Brain microvascular endothelial cell (primary cell): ENCODE data around the gene KDM5B.

Source experiments
- DNase-seq: peaks from one replicate; pipeline ENCODE4 v3.0.0-alpha.2; 2020
- H3K27ac ChIP-seq: fragments of 250-450 bp; sonication (Bioruptor Pico); 2 replicates; pipeline ENCODE4 v1.5.1; 2020; ENCODE audit warnings: mild to moderate bottlenecking, moderate library complexity
- H3K27me3 ChIP-seq: fragments of 250-450 bp; sonication (Bioruptor Pico); replicated peaks from 2 replicates; pipeline ENCODE4 v1.5.1; 2020; ENCODE audit warnings: mild to moderate bottlenecking
- H3K36me3 ChIP-seq: fragments of 250-450 bp; sonication (Bioruptor Pico); replicated peaks from 2 replicates; pipeline ENCODE4 v1.5.1; 2020; ENCODE audit warnings: mild to moderate bottlenecking
- H3K4me3 ChIP-seq: 2 replicates; pipeline ENCODE4 v1.5.1; 2011; ENCODE audit warnings: low read depth, mild to moderate bottlenecking, control low read depth, low read length, moderate library complexity
- in situ Hi-C: cut with HindIII; loops from 2 replicates; pipeline ENCODE4 v1.10.0; 2017; ENCODE audit warnings: low sequenced_read_pairs, low pct_ligation_motif_present
- TF ChIP-seq, protein P1 (sequence below): IDR thresholded peaks from 2 replicates; pipeline ENCODE4 v1.5.1; 2011; ENCODE audit warnings: low read depth, mild to moderate bottlenecking, moderate library complexity, low read length, control low read depth, inconsistent platforms; ENCODE audit errors: missing control alignments

Gene KDM5B

DNA sequence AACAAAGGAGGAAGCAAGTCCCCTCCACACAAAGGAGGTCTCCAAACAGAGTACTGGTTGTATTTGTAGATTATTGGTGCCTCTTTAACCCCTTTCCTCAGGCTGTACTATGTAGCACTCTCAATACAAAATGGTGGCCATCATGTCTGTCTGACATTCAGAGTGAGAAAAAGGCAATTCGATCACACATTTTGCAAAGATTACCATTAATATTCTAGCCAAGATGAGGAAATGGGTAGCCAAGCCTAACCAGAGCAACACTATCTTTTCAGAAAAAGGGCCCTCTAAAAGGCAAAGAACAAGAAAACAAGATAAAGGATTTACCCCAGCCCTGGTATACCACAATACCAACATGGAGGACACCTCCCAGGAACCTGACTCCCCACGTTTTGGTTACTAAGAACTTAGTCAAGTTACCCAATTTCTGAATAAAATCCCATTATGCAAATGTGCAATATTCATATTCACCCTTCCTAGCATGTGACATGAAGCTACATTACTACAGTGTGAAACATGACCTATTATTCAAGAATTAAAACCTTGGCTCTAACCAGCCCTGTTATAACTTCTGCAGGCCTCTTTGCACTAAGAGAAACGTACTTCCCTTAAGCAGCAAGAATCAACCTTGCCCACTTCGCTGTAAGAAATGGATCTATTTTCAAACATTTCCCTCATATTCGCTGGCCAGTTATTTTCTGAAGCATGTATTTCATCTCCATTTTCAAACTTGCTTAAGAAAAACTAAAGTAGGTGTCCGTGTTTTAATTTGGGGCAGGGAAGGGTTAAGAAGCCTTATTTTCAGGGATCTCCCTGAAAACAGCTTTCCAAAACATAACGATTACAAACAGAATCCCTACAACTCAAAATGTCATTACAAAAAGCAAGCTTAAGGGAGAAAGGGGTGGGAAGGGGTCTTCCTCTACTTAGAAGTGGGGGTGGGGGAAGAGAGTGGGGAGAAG lies 2.1 kb downstream of the KDM5B start:
- DNase-seq = no peak
- TF ChIP-seq, protein P1, sequence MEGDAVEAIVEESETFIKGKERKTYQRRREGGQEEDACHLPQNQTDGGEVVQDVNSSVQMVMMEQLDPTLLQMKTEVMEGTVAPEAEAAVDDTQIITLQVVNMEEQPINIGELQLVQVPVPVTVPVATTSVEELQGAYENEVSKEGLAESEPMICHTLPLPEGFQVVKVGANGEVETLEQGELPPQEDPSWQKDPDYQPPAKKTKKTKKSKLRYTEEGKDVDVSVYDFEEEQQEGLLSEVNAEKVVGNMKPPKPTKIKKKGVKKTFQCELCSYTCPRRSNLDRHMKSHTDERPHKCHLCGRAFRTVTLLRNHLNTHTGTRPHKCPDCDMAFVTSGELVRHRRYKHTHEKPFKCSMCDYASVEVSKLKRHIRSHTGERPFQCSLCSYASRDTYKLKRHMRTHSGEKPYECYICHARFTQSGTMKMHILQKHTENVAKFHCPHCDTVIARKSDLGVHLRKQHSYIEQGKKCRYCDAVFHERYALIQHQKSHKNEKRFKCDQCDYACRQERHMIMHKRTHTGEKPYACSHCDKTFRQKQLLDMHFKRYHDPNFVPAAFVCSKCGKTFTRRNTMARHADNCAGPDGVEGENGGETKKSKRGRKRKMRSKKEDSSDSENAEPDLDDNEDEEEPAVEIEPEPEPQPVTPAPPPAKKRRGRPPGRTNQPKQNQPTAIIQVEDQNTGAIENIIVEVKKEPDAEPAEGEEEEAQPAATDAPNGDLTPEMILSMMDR = no peak
- in situ Hi-C loops = no loop called here
- H3K27me3 ChIP-seq = no peaks in the 10 kb centered on the region
- no peak overlapping the region for H3K27ac ChIP-seq
- H3K36me3 ChIP-seq = peaks cover 2% of the 10 kb centered on the region
- peak overlapping the region; percentile 86 for H3K4me3 ChIP-seq

DNA sequence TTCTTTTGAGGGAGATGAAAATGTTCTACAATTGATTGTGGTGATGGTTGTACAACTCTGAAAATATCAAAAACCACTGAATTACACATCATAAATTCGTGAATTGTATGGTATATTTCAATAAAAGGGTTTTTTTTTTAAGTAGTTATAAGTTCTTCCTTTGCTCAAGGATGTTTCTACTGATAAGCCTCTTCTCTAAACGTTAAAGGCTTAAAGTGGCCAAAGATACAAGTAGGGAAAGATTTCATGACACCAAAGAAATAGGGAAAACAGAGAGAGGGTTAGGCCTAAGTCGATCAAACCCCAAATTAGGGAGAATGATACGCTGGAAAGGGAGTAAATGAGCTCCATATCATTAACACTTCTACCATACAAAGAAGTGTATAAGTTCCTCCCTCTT lies 4.1 kb downstream of the KDM5B start:
- TF ChIP-seq, protein P1 = no peak
- H3K4me3 ChIP-seq = no peak overlapping the region

DNA sequence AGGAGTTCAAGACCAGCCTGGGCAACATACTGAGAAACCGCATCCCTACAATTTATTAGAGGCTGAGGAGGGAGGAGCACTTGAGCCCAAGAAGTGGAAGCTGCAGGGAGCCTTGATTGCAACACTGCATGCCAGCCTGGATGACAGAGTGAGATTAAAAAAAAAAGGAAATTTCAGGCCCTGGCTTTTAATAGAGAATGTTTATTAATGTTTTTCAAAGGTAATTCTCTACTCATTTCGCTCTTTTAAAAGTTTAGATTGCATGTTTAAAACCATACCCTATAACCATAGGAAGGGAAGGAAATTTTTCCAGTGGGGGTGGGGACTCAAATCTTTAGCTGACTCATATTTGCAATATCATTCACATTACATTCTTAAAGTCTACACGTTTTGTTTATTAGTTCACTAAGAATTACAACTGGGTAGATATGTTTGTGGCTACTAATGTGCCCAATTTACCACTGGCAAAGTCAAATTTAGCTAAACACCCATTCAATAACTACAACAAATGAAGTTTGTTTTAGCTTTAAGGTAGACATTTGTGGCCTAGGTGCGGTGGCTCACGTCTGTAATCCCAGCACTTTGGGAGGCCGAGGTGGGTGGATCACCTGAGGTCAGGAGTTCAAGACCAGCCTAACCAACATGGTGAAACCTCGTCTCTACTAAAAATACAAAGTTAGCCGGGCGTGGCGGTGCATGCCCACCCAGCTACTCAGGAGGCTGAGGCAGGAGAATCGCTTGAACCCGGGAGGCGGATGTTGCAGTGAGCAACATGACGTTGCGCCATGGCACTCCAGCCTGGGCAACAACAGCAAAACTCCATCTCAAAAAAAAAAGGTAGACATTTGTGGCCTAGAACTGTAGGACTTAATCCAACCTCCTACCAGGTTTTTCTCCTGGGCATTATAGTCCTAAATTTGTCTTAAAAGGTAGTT lies 5.0 kb downstream of the KDM5B start:
- Histone ChIP-seq H3K27ac (peak overlapping the region; percentile 38), H3K27me3 (no peaks in the 10 kb centered on the region), H3K4me3 (no peak overlapping the region), H3K36me3 (peaks cover 2% of the 10 kb centered on the region)
- peak; percentile 36 for DNase-seq
- TF ChIP-seq, protein P1 = no peak
- in situ Hi-C loops = no loop called here

More for the DNA sequence above, 4.1 kb downstream of the KDM5B start:
- in situ Hi-C loops = no loop called here
- no peaks in the 10 kb centered on the region for H3K27me3 ChIP-seq
- H3K27ac ChIP-seq = no peak overlapping the region
- no peak for DNase-seq
- H3K36me3 ChIP-seq = peaks cover 2% of the 10 kb centered on the region

DNA sequence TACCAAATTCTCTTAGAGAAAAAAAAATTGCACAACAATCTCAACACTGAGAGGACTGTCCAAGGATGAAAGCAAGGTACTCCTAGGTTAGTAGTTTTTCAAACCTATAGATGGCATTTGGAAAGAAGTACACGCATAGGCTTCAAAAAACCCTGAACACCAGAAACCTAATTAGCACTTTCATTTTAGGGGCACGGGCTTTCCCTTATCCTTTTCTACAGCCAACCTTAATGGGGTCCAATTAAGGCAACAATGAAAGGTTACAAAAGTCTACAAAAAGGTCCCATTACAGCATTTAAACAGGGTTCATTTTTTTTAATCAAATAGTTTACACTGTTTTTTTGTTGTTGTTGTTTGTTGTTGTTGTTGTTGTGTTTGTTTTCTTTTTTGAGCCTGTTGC lies 6.2 kb downstream of the KDM5B start:
- Histone ChIP-seq H3K27me3 (no peaks in the 10 kb centered on the region), H3K4me3 (no peak overlapping the region), H3K36me3 (no peaks in the 10 kb centered on the region), H3K27ac (no peak overlapping the region)
- in situ Hi-C loops = no loop called here
- TF ChIP-seq, protein P1 = no peak
- no peak for DNase-seq

DNA sequence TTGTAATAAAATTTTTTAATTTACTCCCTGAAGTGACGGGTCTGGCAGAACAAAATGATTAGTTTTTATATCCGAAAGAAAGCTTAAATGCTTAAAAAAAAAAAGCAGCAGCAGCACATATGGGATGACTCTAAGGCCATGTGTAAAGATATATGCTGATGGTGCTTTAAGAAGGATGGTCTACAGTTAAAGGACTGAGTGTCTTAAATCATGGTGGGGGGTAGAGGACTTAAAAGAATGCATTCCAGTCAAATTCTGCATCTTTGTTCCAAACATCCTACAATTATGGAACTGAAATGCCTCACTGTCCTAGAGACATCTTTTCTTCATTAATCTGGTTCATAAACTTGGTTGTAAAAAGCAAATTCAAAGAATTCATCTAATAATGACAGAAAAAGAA lies 7.0 kb downstream of the KDM5B start:
- no peak for DNase-seq
- in situ Hi-C loops = no loop called here
- H3K36me3 ChIP-seq = no peaks in the 10 kb centered on the region

More for the DNA sequence above, 7.0 kb downstream of the KDM5B start:
- Histone ChIP-seq H3K27ac (no peak overlapping the region), H3K4me3 (no peak overlapping the region), H3K27me3 (no peaks in the 10 kb centered on the region)
- TF ChIP-seq, protein P1 = no peak
